Trophoblast cell (in vitro differentiated cells and primary cell): ENCODE measurements around the gene SLC35G4.

ENCODE experiments used
- DNase-seq, 2 donors: peaks; one replicate each; pipeline ENCODE4 v3.0.0-alpha.2; 2016
- H2AFZ ChIP-seq: 2 replicates; pipeline ENCODE4 v1.6.1; 2013; ENCODE audit warnings: low read length, moderate library complexity, mild to moderate bottlenecking; ENCODE audit not compliant: insufficient read depth, poor library complexity
- H2AK5ac ChIP-seq: 2 replicates; pipeline ENCODE4 v1.6.1; 2013; ENCODE audit warnings: mild to moderate bottlenecking, low read length
- H2BK120ac ChIP-seq: 2 replicates; pipeline ENCODE4 v1.6.1; 2013; ENCODE audit warnings: low read length, mild to moderate bottlenecking, moderate library complexity; ENCODE audit not compliant: insufficient read depth, poor library complexity
- H2BK12ac ChIP-seq: 2 replicates; pipeline ENCODE4 v1.6.1; 2013; ENCODE audit warnings: mild to moderate bottlenecking, low read length, moderate library complexity
- H2BK5ac ChIP-seq: 2 replicates; pipeline ENCODE4 v1.6.1; 2013; ENCODE audit warnings: low read length, low read depth, moderate library complexity, mild to moderate bottlenecking; ENCODE audit not compliant: poor library complexity
- H3K14ac ChIP-seq: 2 replicates; pipeline ENCODE4 v1.6.1; 2013; ENCODE audit warnings: mild to moderate bottlenecking, low read length
- H3K18ac ChIP-seq: 2 replicates; pipeline ENCODE4 v1.6.1; 2013; ENCODE audit warnings: mild to moderate bottlenecking, low read length
- H3K23ac ChIP-seq: 2 replicates; pipeline ENCODE4 v1.6.1; 2013; ENCODE audit warnings: low read length
- H3K27ac ChIP-seq: 2 replicates; pipeline ENCODE4 v1.5.1; 2013; ENCODE audit warnings: low read depth, mild to moderate bottlenecking, inconsistent platforms, low read length, moderate library complexity
- H3K27me3 ChIP-seq: 2 replicates; pipeline ENCODE4 v1.6.1; 2013; ENCODE audit warnings: inconsistent platforms, mild to moderate bottlenecking, low read length, moderate library complexity; ENCODE audit not compliant: insufficient read depth
- H3K36me3 ChIP-seq, 2 experiments: 1 replicate in 1 of 2; 2 replicates in 1 of 2; pipeline ENCODE4 v1.6.1; 2013; ENCODE audit warnings: low read length in 2 of 2, mild to moderate bottlenecking in 2 of 2, moderate library complexity in 1 of 2; ENCODE audit not compliant: insufficient read depth in 2 of 2, control insufficient read depth in 1 of 2
- H3K4ac ChIP-seq: 2 replicates; pipeline ENCODE4 v1.6.1; 2013; ENCODE audit warnings: low read depth, mild to moderate bottlenecking, low read length, moderate library complexity
- H3K4me1 ChIP-seq, 2 experiments: 1 replicate in 1 of 2; 2 replicates in 1 of 2; pipeline ENCODE4 v1.6.1; 2013; ENCODE audit warnings: low read length in 2 of 2, mild to moderate bottlenecking in 2 of 2, moderate library complexity in 1 of 2; ENCODE audit not compliant: insufficient read depth in 2 of 2, control insufficient read depth in 1 of 2
- H3K4me2 ChIP-seq: 2 replicates; pipeline ENCODE4 v1.6.1; 2013; ENCODE audit warnings: inconsistent platforms, mild to moderate bottlenecking, low read length, moderate library complexity
- H3K4me3 ChIP-seq: 2 replicates; pipeline ENCODE4 v1.5.1; 2013; ENCODE audit warnings: mild to moderate bottlenecking, low read depth, low read length, inconsistent platforms
- H3K79me1 ChIP-seq: one replicate; pipeline ENCODE4 v1.6.1; 2013; ENCODE audit warnings: low read length
- H3K79me2 ChIP-seq: 2 replicates; pipeline ENCODE4 v1.6.1; 2013; ENCODE audit warnings: low read length, mild to moderate bottlenecking; ENCODE audit not compliant: control insufficient read depth, insufficient read depth, poor library complexity
- H3K9ac ChIP-seq: 2 replicates; pipeline ENCODE4 v1.6.1; 2013; ENCODE audit warnings: mild to moderate bottlenecking, low read length
- H3K9me3 ChIP-seq: 2 replicates; pipeline ENCODE4 v1.6.1; 2013; ENCODE audit warnings: low read depth, mild to moderate bottlenecking, control low read depth, inconsistent platforms, low read length; ENCODE audit not compliant: insufficient read depth
- H4K12ac ChIP-seq: 2 replicates; pipeline ENCODE4 v1.6.1; 2013; ENCODE audit warnings: low read depth, mild to moderate bottlenecking, low read length, moderate library complexity
- H4K8ac ChIP-seq: 2 replicates; pipeline ENCODE4 v1.6.1; 2013; ENCODE audit warnings: low read depth, mild to moderate bottlenecking, low read length, moderate library complexity
- H4K91ac ChIP-seq: one replicate; pipeline ENCODE4 v1.6.1; 2013; ENCODE audit warnings: low read depth, mild to moderate bottlenecking, low read length, moderate library complexity
- WGBS: extraction: QIAGEN DNeasy Blood & Tissue Kit; methylation state at CpG from one replicate; pipeline ENCODE4 v1.1.7; 2013; ENCODE audit warnings: missing lambda C conversion rate; ENCODE audit not compliant: insufficient read length, insufficient coverage; ENCODE audit errors: extremely low coverage; 5-methylcytosine and 5-hydroxymethylcytosine counted together

SLC35G4 gene

DNA sequence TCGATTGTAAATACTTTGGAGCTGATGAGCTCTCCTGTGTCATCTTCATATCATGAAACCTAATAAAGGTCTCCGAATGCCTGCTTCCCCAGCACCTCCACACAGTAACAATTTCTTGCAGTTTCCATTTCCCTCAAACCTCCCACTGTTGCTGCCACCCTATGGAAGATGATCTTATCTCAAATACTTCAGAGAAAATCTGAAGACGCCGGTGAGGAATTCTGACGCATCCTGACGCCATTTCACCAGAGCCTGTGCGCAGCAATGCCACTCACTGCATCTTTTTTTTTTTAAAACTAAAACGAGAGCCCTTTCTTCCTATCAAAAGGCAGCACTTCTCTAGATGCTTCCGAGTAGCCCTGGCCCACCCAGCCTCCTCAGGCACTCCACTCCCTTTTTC, 47.8 kb downstream of the SLC35G4 start:
- H2AK5ac ChIP-seq, result no peak overlapping the region
- no peak overlapping the region for H3K4me2 ChIP-seq
- H3K9me3 ChIP-seq, result no peaks in the 10 kb centered on the region
- no peak overlapping the region for H3K14ac ChIP-seq
- no peak overlapping the region for H2BK12ac ChIP-seq
- H3K79me1 ChIP-seq, result no peaks in the 10 kb centered on the region
- no CpG with 5 or more reads among the region's 9 CpGs for WGBS
- H4K8ac ChIP-seq, result no peak overlapping the region
- no peak overlapping the region for H2BK5ac ChIP-seq
- H2AFZ ChIP-seq, result no peak overlapping the region
- H4K91ac ChIP-seq, result no peak overlapping the region
- H3K4ac ChIP-seq, result no peak overlapping the region
- H3K36me3 ChIP-seq, result no peaks in the 10 kb centered on the region
- H3K18ac ChIP-seq, result no peak overlapping the region
- no peak overlapping the region for H2BK120ac ChIP-seq
- H3K4me1 ChIP-seq, result no peaks in the 10 kb centered on the region
- H4K12ac ChIP-seq, result no peak overlapping the region
- H3K27ac ChIP-seq, result no peak overlapping the region
- H3K27me3 ChIP-seq, result no peaks in the 10 kb centered on the region
- peak in 1 of 2 donors; percentile 37 for DNase-seq
- H3K79me2 ChIP-seq, result no peaks in the 10 kb centered on the region
- H3K9ac ChIP-seq, result no peak overlapping the region
- no peak overlapping the region for H3K4me3 ChIP-seq
- H3K23ac ChIP-seq, result no peak overlapping the region

DNA sequence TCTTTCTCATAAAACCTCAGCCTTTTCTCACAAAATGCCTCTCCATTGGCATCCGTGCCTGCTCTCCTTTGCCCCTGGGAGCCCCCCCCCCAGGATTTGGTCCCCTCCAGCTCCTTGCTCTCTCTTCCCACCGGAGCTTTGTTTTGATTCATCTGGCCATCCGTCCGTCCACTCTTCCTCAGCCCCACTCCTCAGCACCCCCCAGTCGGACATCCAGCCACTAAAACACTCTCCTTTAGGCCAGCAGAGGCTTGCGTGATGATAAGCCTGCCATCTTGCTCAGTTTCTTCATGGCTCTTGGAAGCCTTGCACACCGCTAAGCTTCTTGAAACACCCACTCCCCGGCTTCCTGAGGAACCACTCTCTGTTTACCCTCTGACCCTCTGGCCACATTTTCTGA, 48.2 kb downstream of the SLC35G4 start:
- no peak overlapping the region for H3K18ac ChIP-seq
- no peak for DNase-seq
- H4K91ac ChIP-seq, result no peak overlapping the region
- no CpG with 5 or more reads among the region's 8 CpGs for WGBS
- H3K9me3 ChIP-seq, result no peaks in the 10 kb centered on the region
- no peaks in the 10 kb centered on the region for H3K79me1 ChIP-seq
- no peaks in the 10 kb centered on the region for H3K36me3 ChIP-seq
- H4K12ac ChIP-seq, result no peak overlapping the region
- no peak overlapping the region for H3K4ac ChIP-seq
- H2AFZ ChIP-seq, result no peak overlapping the region
- no peaks in the 10 kb centered on the region for H3K4me1 ChIP-seq
- H2BK12ac ChIP-seq, result no peak overlapping the region
- no peak overlapping the region for H3K4me3 ChIP-seq
- no peak overlapping the region for H3K23ac ChIP-seq
- H3K9ac ChIP-seq, result no peak overlapping the region
- H2BK120ac ChIP-seq, result no peak overlapping the region
- H2AK5ac ChIP-seq, result no peak overlapping the region
- H4K8ac ChIP-seq, result no peak overlapping the region
- no peak overlapping the region for H3K14ac ChIP-seq
- H2BK5ac ChIP-seq, result no peak overlapping the region
- H3K27me3 ChIP-seq, result no peaks in the 10 kb centered on the region
- H3K4me2 ChIP-seq, result no peak overlapping the region
- no peaks in the 10 kb centered on the region for H3K79me2 ChIP-seq
- H3K27ac ChIP-seq, result no peak overlapping the region

GRCh38 chr18:11658019-11658418, 48.6 kb downstream of the SLC35G4 start:
- no peak overlapping the region for H3K9ac ChIP-seq
- H3K36me3 ChIP-seq, result no peaks in the 10 kb centered on the region
- no peak overlapping the region for H3K4me2 ChIP-seq
- H3K4me3 ChIP-seq, result no peak overlapping the region
- H4K91ac ChIP-seq, result no peak overlapping the region
- H2BK12ac ChIP-seq, result no peak overlapping the region
- DNase-seq, result no peak
- H3K4me1 ChIP-seq, result no peaks in the 10 kb centered on the region
- H4K12ac ChIP-seq, result no peak overlapping the region
- H2BK5ac ChIP-seq, result no peak overlapping the region
- no peak overlapping the region for H2BK120ac ChIP-seq
- H3K79me1 ChIP-seq, result no peaks in the 10 kb centered on the region
- H3K9me3 ChIP-seq, result no peaks in the 10 kb centered on the region
- H3K27me3 ChIP-seq, result no peaks in the 10 kb centered on the region
- no peak overlapping the region for H3K27ac ChIP-seq
- no peak overlapping the region for H3K14ac ChIP-seq
- H3K23ac ChIP-seq, result no peak overlapping the region
- H3K18ac ChIP-seq, result no peak overlapping the region
- no peak overlapping the region for H4K8ac ChIP-seq
- H3K4ac ChIP-seq, result no peak overlapping the region
- H3K79me2 ChIP-seq, result no peaks in the 10 kb centered on the region
- no CpG with 5 or more reads among the region's 5 CpGs for WGBS
- H2AFZ ChIP-seq, result no peak overlapping the region
- no peak overlapping the region for H2AK5ac ChIP-seq

DNA sequence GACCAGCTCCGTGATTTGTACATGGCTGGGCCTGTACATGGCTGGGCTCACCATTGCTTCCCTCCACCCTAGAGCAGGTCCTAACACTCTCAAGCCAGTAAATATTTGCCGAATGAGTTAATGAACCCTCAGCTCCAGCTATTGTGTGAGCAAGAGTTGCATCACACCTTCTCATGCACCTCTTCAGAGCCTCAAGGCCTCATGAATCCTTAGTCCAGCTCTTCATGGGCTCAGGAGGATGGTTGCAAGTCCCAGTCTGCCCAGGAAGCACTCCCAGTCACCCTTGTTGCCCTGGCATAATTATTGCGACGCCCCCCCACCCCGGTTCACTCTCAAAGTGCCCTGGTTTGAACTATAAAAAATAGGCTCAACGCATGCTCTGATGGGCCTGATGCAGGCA, 49.6 kb downstream of the SLC35G4 start:
- no peak overlapping the region for H2BK12ac ChIP-seq
- H3K9me3 ChIP-seq, result peaks cover 2% of the 10 kb centered on the region
- no CpG with 5 or more reads among the region's 6 CpGs for WGBS
- H3K79me2 ChIP-seq, result no peaks in the 10 kb centered on the region
- no peaks in the 10 kb centered on the region for H3K79me1 ChIP-seq
- H3K23ac ChIP-seq, result no peak overlapping the region
- no peak overlapping the region for H4K12ac ChIP-seq
- no peak overlapping the region for H3K4ac ChIP-seq
- no peak overlapping the region for H2BK120ac ChIP-seq
- H4K91ac ChIP-seq, result no peak overlapping the region
- H3K27me3 ChIP-seq, result no peaks in the 10 kb centered on the region
- H2AFZ ChIP-seq, result no peak overlapping the region
- H3K36me3 ChIP-seq, result no peaks in the 10 kb centered on the region
- no peak overlapping the region for H3K14ac ChIP-seq
- no peak overlapping the region for H3K4me2 ChIP-seq
- H4K8ac ChIP-seq, result no peak overlapping the region
- no peaks in the 10 kb centered on the region for H3K4me1 ChIP-seq
- H3K9ac ChIP-seq, result no peak overlapping the region
- H2AK5ac ChIP-seq, result no peak overlapping the region
- no peak for DNase-seq
- no peak overlapping the region for H3K4me3 ChIP-seq
- no peak overlapping the region for H3K18ac ChIP-seq
- no peak overlapping the region for H3K27ac ChIP-seq
- no peak overlapping the region for H2BK5ac ChIP-seq
